HepG2 (cell line): Measurements from ENCODE around the gene KATNAL1. TPM values are rescaled to one million over a fixed set of nuclear protein-coding genes. Genes with fewer than 3 reads are reported as not detected.

Experiments
- CHD2 ChIP-seq: IDR thresholded peaks from 2 replicates; pipeline ENCODE4 v1.6.1; 2011; ENCODE audit warnings: low read depth, low read length, improper control_type of control experiment
- EED ChIP-seq: sonication (generic); formaldehyde crosslinking; IDR thresholded peaks from 2 replicates; pipeline ENCODE4 v1.5.0; 2020; ENCODE audit warnings: mild to moderate bottlenecking, missing genetic modification reagents
- HNRNPL ChIP-seq: fragments of 200-400 bp; formaldehyde crosslinking; IDR thresholded peaks from 2 replicates; pipeline ENCODE4 v1.6.1; 2017; ENCODE audit warnings: mild to moderate bottlenecking, low read depth, low read length
- HOXD1 ChIP-seq: sonication (generic); formaldehyde crosslinking; IDR thresholded peaks from 2 replicates; pipeline ENCODE4 v1.5.0; 2020; ENCODE audit warnings: missing genetic modification reagents
- PITX1 ChIP-seq: sonication (generic); formaldehyde crosslinking; IDR thresholded peaks from 2 replicates; pipeline ENCODE4 v1.5.1; 2020; ENCODE audit warnings: mild to moderate bottlenecking, missing genetic modification reagents
- SP4 ChIP-seq: sonication (generic); formaldehyde crosslinking; IDR thresholded peaks from 2 replicates; pipeline ENCODE4 v1.8.1; 2023; ENCODE audit warnings: mild to moderate bottlenecking, missing genetic modification reagents
- ZNF354B ChIP-seq: sonication (generic); formaldehyde crosslinking; IDR thresholded peaks from 2 replicates; pipeline ENCODE4 v1.8.0; 2022; ENCODE audit warnings: mild to moderate bottlenecking, missing genetic modification reagents
- ZNF468 ChIP-seq: sonication (generic); formaldehyde crosslinking; IDR thresholded peaks from 2 replicates; pipeline ENCODE4 v1.8.0; 2022; ENCODE audit warnings: mild to moderate bottlenecking, moderate library complexity, missing genetic modification reagents
- ZNF773 ChIP-seq: sonication (generic); formaldehyde crosslinking; IDR thresholded peaks from 2 replicates; pipeline ENCODE4 v1.4.0; 2020; ENCODE audit warnings: missing genetic modification reagents, borderline replicate concordance
- ZNF777 ChIP-seq: sonication (generic); formaldehyde crosslinking; IDR thresholded peaks from 2 replicates; pipeline ENCODE4 v1.4.0; 2020; ENCODE audit warnings: missing genetic modification reagents
- polyA plus RNA-seq, 8 experiments: library from polyadenylated mRNA; depleted of rRNA in 3 of 8; stranded (reverse) in 7 of 8; unstranded in 1 of 8; fragments of >200 nt; fragmentation: Illumina TruSeq in 4 of 8; extraction: Trizol in 4 of 8; gene quantifications; 2 replicates each; pipeline versions ENCODE4 v1.2.1 to v1.2.3, GENCODE V29; 2011 to 2016; ENCODE audit warnings: low read depth in 4 of 8, missing spikeins in 1 of 8, mixed read lengths in 1 of 8; ENCODE audit not compliant: insufficient read depth in 1 of 8
- total RNA-seq, 5 experiments: library from RNA; depleted of rRNA; stranded (reverse); fragments of >200 nt; fragmentation: Illumina TruSeq; extraction: Trizol; gene quantifications; 2 replicates each; pipeline ENCODE4 v1.2.3, GENCODE V29; 2016; ENCODE audit warnings: low read depth in 1 of 5
- TF ChIP-seq, protein P1 (sequence below): sonication (generic); formaldehyde crosslinking; IDR thresholded peaks from 2 replicates; pipeline ENCODE4 v1.8.0; 2022; ENCODE audit warnings: missing genetic modification reagents, mild to moderate bottlenecking, moderate library complexity, borderline replicate concordance
- TF ChIP-seq, protein P2 (sequence below): sonication (generic); formaldehyde crosslinking; IDR thresholded peaks from 2 replicates; pipeline ENCODE4 v1.4.0; 2020; ENCODE audit warnings: missing genetic modification reagents
- TF ChIP-seq, protein P3 (sequence below): sonication (generic); formaldehyde crosslinking; IDR thresholded peaks from 2 replicates; pipeline ENCODE4 v1.9.0; 2022; ENCODE audit warnings: missing genetic modification reagents, mild to moderate bottlenecking, borderline replicate concordance
- TF ChIP-seq, protein P4 (sequence below): sonication (generic); formaldehyde crosslinking; IDR thresholded peaks from 2 replicates; pipeline ENCODE4 v1.4.0; 2020; ENCODE audit warnings: mild to moderate bottlenecking, missing genetic modification reagents
- TF ChIP-seq, protein P5 (sequence below): sonication (generic); formaldehyde crosslinking; IDR thresholded peaks from 2 replicates; pipeline ENCODE4 v1.8.1; 2023; ENCODE audit warnings: mild to moderate bottlenecking, inconsistent platforms, moderate library complexity, missing genetic modification reagents, borderline replicate concordance
- TF ChIP-seq, protein P6 (sequence below): sonication (generic); formaldehyde crosslinking; IDR thresholded peaks from 2 replicates; pipeline ENCODE4 v1.5.1; 2020; ENCODE audit warnings: missing genetic modification reagents, mild to moderate bottlenecking, borderline replicate concordance

The KATNAL1 gene
- total and polyA plus RNA-seq, 2 of the 13 experiments (the other 11 are each of a cell fraction or from before 2014, with no cell fraction given) = 3.2 to 11.8 TPM

DNA sequence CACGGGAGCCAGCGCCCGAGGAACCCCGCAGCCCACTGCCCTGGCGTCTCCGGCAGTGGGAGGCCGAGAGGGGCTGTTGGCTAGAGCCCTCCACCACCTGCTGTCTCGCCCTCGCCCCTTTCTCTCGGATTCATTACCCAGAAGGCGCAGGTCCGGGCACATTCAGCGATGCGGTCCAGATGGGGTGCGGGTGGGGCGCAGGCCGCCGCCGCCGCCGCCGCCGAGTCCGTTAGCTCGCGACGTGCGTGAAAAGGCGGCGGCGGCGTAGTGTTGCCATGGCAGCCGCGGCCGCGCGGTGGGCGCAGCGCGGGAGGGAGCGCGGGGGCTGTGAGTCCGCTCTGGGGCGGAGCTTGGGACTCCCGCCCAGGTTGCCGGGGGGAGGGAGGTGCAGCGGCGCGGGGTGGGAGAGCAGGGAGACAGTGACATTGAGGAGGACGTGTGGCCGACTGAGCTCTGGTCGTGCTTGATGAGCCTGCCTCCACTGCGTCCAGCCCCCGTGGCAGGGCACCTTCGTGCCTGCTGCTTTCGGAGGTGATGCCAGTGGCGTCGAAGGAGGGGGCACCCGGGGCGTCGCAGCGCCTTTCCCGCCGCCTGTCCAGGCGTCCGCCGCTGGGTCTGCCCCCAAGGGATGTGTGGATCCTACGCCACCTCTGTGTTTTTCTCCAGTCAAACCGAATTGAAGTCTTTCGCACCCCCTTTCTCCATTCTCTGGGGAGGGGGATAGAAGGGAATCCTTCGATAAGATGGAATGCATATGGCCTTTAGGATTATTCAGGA is at the start of gene KATNAL1 (continued):
- TF ChIP-seq, protein P1, sequence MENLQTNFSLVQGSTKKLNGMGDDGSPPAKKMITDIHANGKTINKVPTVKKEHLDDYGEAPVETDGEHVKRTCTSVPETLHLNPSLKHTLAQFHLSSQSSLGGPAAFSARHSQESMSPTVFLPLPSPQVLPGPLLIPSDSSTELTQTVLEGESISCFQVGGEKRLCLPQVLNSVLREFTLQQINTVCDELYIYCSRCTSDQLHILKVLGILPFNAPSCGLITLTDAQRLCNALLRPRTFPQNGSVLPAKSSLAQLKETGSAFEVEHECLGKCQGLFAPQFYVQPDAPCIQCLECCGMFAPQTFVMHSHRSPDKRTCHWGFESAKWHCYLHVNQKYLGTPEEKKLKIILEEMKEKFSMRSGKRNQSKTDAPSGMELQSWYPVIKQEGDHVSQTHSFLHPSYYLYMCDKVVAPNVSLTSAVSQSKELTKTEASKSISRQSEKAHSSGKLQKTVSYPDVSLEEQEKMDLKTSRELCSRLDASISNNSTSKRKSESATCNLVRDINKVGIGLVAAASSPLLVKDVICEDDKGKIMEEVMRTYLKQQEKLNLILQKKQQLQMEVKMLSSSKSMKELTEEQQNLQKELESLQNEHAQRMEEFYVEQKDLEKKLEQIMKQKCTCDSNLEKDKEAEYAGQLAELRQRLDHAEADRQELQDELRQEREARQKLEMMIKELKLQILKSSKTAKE (CRISPR knock-in tag) = 0 out of 2 replicates have a peak, but pooled peaks have one; percentile 28
- TF ChIP-seq HOXD1 (no peak), ZNF773 (peak; percentile 75; the same call in 1 of the 2 replicates), EED (CRISPR knock-in tag) (0 out of 2 replicates have a peak, but pooled peaks have one; percentile 25), SP4 (CRISPR knock-in tag) (peak; percentile 75; the same call in 1 of the 2 replicates), ZNF354B (CRISPR knock-in tag) (no peak), ZNF468 (CRISPR knock-in tag) (no peak), CHD2 (peak; percentile 73), PITX1 (CRISPR knock-in tag) (0 out of 2 replicates have a peak, but pooled peaks have one; percentile 17), HNRNPL (peak; percentile 70; the same call in 1 of the 2 replicates), ZNF777 (CRISPR knock-in tag) (peak; percentile 89)
- TF ChIP-seq, protein P2, sequence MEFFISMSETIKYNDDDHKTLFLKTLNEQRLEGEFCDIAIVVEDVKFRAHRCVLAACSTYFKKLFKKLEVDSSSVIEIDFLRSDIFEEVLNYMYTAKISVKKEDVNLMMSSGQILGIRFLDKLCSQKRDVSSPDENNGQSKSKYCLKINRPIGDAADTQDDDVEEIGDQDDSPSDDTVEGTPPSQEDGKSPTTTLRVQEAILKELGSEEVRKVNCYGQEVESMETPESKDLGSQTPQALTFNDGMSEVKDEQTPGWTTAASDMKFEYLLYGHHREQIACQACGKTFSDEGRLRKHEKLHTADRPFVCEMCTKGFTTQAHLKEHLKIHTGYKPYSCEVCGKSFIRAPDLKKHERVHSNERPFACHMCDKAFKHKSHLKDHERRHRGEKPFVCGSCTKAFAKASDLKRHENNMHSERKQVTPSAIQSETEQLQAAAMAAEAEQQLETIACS (CRISPR knock-in tag) = peak; percentile 66
- TF ChIP-seq, protein P3, sequence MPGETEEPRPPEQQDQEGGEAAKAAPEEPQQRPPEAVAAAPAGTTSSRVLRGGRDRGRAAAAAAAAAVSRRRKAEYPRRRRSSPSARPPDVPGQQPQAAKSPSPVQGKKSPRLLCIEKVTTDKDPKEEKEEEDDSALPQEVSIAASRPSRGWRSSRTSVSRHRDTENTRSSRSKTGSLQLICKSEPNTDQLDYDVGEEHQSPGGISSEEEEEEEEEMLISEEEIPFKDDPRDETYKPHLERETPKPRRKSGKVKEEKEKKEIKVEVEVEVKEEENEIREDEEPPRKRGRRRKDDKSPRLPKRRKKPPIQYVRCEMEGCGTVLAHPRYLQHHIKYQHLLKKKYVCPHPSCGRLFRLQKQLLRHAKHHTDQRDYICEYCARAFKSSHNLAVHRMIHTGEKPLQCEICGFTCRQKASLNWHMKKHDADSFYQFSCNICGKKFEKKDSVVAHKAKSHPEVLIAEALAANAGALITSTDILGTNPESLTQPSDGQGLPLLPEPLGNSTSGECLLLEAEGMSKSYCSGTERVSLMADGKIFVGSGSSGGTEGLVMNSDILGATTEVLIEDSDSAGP = peak; percentile 75
- TF ChIP-seq, protein P4, sequence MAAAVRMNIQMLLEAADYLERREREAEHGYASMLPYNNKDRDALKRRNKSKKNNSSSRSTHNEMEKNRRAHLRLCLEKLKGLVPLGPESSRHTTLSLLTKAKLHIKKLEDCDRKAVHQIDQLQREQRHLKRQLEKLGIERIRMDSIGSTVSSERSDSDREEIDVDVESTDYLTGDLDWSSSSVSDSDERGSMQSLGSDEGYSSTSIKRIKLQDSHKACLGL (CRISPR knock-in tag) = no peak
- TF ChIP-seq, protein P5, sequence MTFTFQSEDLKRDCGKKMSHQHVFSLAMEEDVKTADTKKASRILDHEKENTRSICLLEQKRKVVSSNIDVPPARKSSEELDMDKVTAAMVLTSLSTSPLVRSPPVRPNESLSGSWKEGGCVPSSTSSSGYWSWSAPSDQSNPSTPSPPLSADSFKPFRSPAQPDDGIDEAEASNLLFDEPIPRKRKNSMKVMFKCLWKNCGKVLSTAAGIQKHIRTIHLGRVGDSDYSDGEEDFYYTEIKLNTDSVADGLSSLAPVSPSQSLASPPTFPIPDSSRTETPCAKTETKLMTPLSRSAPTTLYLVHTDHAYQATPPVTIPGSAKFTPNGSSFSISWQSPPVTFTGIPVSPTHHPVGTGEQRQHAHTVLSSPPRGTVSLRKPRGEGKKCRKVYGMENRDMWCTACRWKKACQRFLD = peak; percentile 63; the same call in 1 of the 2 replicates
- TF ChIP-seq, protein P6, sequence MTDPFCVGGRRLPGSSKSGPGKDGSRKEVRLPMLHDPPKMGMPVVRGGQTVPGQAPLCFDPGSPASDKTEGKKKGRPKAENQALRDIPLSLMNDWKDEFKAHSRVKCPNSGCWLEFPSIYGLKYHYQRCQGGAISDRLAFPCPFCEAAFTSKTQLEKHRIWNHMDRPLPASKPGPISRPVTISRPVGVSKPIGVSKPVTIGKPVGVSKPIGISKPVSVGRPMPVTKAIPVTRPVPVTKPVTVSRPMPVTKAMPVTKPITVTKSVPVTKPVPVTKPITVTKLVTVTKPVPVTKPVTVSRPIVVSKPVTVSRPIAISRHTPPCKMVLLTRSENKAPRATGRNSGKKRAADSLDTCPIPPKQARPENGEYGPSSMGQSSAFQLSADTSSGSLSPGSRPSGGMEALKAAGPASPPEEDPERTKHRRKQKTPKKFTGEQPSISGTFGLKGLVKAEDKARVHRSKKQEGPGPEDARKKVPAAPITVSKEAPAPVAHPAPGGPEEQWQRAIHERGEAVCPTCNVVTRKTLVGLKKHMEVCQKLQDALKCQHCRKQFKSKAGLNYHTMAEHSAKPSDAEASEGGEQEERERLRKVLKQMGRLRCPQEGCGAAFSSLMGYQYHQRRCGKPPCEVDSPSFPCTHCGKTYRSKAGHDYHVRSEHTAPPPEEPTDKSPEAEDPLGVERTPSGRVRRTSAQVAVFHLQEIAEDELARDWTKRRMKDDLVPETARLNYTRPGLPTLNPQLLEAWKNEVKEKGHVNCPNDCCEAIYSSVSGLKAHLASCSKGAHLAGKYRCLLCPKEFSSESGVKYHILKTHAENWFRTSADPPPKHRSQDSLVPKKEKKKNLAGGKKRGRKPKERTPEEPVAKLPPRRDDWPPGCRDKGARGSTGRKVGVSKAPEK (CRISPR knock-in tag) = 0 out of 2 replicates have a peak, but pooled peaks have one; percentile 62
